ENCODE measurements around the gene DZIP1L. TPM values are rescaled to one million over a fixed set of nuclear protein-coding genes. Genes with fewer than 3 reads are reported as not detected.

The DZIP1L gene
- total RNA-seq, 1 donor from 2014 or later = 9.2 TPM

DNA sequence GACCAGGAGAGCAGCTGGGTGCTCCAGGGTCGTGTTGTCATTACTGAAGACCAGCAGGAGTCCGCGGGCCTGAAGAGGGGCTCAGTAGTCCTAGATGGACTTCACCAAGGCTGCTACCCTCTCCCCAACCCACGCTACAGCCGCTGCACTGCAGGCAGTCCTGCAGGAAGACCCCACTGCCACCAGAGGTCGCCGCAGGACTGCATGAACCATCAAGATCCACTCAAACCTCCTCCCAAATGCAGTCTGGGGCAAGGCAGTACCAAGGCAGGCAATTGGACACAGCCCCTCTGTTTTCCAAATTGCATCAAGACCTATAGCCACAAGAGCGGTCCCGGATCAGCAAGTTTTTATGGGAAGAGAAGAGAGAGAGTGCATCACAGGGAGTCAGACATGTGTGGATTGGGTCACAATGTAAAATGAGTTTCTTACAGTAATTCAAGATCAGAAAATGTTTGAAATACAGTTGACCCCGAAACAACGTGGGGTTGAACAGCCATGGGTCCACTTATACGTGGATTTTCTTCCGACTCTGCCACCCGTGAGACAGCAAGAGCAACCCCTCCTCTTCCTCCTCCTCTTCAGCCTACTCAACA is 46.7 kb downstream of the DZIP1L start:
- peak; percentile 57 for DNase-seq

DNA sequence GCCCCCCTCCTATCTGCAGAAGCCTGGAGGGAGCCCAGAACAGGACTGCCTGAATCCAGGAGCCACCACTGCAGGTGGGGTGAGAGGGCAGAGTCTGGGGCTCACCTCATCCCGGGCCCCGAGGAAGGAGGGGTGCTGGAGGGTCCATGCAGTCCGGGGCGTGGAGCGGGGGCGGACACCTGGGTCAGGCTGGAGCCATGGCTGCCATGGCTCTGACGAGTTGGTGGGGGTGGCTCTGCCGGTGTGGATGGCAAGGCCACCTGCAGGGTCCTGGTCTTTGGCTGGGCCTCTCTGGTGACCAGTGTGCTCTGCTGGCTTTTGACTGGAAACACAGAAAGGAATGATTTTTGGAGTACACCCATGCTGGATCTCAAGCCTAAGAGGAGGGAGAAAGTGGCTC is 47.4 kb downstream of the DZIP1L start:
- no peak for DNase-seq

DNA sequence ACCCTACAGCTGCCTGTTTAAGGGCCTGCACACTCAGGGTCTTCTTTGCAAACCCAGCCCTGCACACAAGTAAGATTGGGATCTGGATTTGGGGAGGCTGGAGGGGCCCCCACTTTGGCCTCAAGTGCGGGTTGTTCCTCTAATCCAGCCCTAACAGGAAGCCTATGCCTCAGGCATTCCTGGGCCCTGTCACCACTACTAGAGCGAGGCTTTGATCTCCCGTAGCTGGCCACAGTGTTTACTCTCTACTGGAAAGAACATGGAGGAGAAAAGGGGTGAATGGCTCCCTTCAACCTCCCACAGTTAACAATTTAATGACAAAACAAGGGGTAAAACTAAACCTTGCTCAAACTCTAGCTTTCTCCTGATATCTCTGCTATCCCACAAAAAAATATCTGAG is 48.4 kb downstream of the DZIP1L start:
- DNase-seq = no peak

DNA sequence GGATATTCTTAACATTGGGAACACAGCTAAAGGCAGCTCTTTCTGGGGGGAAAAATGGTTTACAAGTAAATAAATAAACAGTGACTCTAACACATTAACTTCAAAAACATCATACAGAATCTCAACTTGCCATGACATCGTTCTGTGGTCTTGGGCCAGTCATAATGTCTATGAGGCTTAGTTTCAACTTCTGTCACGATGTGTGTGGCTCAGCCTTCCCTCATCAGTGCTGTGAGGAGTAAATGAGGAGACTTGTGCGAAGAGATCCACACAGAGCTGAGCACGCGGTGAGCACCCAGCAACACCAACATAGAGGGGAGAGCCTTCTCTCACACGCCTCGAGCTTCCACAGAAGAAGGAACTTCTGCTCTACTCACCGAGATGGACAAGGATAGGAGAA is 49.0 kb downstream of the DZIP1L start:
- no peak for DNase-seq

DNA sequence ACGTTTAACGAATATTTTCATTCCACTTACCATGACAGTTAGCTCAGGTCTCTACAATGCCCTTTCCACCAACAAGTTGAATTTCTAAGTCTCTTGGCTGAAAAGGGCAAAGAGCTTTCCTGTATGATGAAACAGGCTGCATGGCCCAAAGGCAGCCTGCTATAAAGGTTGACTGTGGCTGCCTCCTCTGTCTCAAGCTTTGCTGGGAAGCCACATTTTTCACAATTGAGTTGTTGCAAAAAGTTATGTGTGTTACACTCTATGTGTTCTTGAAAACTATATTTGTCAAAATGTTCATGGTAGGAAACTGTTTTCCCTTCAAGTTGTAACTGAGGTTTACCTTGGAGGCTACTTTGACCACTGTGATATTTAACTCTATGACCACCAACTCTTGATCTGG is 49.5 kb downstream of the DZIP1L start:
- no peak for DNase-seq

DNA sequence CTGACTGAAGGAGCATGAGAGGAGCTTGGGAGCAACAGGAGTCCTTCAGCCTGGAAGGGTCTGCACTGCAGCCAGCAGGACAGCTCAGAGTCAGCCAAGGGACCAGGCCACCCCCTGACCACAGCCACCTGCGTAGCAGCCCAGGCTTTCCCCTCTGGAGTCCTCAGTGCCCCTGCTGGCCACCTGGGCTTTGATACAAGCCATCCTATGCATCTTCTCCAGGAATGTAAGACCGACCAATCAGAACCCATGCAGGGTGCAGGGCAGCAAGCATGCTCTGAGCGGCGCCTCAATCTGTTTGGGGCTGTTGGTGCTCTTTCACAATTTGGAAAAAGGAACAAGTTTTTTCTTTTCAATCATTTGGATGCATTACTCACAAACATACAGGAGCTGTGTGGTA is 52.0 kb downstream of the DZIP1L start:
- no peak for DNase-seq

DNA sequence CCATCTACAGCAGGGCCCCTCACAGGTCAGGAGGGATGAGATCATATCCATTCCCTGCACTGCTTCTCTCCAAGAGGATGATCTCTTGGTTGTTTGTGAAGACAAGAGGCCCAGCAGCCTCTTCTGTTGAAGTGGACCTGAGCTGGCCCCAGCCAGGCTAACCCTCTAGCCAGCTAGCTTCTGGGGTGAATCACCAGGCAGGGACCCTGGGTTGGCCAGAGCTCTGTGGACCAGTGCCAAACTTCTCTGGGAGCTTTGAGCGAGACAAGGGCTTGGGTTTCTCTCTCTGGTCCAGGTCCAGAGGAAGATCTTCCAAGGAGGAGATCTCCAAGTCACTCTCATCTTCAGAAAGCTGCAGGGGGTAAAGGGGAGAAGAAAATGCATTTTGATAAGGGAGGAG is 52.8 kb downstream of the DZIP1L start:
- DNase-seq = no peak

DNA sequence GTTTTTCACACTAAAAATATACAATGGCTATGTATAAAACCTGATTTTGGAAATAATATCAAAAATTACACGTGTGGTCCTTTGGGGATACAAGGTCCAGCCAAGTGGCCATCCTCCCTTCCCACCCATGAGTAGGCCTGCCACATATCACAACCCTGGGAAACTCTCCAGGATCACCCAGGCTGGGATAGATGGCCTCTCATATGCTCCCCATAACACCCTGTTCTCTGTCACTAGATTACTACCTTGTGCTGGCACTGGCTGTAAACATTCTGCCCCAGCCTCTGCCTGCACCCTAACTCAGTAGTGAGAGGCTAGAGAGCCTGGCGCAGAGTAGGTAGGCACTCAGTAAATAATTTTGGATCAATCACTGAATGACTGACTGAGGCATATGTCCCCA is 53.4 kb downstream of the DZIP1L start:
- no peak for DNase-seq

DNA sequence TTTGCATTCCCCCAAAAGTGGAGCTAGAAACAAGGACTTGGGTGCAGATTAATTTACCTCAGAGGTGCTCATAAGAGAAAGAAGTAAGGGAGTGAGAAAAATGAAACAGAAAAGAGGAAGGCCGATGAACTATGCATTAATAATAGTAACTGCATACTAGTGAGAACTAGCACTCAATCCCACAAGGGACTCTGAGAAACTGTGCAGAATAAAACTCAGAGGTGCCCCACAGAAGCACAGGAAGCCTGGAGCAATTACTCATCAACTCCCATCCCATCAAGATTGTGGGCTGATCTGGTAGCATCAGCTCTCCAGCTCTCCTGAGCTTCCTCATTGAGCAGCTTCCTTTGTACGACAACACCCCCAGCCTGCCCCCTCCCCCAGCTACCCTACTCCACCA is 54.6 kb downstream of the DZIP1L start:
- DNase-seq = no peak

DNA sequence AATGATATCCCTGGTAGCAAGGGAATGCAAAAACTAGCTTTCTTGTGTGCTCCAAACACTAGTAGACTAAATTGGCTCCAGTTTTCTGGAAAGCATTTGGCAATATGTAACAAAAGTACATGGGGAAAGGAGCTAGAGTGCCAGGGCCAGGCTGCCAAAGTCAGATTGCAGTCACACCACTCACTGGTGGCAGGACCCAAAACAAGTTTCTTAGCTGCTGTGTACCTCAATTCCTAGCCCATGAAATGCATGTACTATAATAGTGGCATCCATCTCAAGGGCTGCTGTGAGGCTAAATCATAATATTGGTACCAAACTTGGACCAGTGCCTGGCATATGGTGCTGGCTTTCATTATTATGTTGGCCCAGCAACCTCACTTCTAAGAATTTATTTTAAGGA is 56.1 kb downstream of the DZIP1L start:
- no peak for DNase-seq

DNA sequence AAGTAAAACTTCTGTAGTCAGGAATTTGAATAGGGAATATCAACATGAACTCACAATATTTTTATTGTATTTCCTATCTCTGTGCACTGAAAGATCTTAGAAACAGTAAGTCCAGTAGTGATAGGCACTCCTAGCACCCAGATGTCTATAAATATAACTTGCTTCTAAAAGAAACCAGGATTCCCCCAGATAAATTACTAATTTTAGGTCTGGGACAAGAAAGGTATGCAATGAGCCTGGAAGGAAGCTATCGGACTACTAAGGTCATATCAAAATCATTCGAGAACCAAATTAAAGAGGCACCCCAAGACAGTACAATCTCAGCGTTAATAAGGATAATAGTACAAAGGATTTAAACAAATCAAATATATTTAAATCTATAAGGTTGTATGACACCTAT is 58.0 kb downstream of the DZIP1L start:
- DNase-seq = no peak

DNA sequence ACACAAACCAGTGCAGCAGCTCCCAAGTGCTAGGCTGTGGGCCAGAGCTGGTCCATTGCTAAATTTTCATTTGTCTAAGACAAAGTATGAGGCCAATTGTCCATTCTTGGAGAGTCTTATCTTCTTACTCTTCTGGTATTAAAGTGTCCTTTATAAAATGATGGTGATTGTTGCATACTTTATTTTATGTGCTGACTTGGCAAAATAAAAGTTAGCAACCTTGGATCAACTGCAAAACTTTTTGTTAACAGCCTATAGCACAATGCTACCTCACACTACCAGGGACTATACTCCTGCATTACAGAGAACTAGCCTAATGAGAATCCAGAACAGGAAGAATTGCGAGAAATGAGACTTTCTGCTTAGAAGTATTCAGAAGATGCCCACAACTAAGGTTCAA is 61.4 kb downstream of the DZIP1L start:
- DNase-seq = no peak

DNA sequence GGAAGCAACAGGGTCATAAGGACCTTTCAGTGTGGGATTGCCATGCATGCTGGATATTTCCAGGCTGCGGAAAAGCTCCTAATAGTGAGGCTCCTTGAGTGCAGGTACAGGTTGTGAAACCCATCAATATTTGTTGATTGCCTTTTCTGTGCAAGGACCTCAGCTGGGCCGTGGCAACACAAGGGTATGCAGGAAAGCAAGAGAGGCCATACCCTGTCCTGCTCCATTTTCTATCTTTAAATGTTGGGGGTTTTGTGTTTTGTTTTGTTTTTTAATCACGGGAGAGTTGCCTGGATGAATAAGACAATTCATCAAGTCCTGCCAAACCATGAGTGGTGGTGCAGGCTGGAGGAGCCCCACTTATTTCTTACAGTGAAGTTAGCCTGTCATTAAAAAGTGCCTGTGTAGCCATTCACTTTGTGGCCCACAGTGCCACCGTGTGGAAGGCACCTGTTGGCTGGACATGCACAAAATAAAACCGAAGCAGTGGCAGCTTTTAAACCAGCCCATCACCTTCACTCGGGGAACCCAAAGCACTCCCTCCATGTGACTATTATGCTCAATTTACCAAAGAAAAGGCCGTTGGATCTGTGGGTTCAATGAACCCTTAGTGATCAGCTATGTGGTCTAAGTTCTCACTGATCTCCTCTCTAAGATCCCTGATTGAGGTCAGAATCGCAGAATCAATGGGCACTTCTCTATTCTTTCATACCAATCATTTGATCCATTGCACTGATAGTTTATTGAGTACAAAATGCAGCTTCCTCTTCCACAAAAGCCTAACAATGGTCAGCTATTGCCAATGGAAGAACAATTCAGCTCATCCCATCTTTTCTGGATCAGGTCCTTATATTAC is 63.2 kb downstream of the DZIP1L start:
- no peak for DNase-seq

DNA sequence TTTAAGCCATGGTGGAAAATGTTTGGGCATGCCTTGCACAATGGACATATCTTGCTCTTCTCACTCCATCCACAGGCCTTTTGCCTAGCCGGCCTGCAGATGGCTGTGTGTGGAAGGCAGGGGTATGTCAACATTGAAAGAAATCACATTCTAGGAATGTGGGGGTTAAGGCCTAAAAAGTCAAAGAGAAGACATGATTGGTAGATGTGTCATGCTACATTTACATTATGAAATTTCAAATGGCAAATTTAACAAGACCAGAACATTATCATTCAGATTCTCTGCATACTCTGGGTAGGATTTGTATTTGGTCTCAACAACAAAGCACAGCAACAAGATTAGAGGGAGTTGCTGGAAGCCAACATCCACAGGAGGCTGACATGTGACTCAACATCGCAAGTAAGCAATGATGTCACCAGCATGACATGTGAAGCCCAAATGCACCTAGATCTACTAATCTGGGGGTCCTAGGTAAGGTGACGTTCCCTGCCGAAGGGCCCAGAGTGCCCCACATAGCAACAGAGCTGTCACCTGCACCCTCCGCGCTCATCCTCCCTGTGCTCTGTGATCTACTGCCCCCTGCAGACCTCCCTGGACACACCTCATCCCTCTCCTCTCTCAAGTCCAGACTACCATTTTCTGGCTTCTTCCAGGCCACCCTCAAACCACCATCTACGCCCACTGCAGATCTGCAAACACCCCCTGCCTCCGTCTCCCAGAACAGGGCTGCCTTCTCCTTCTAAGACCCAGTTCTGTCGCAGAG is 66.1 kb downstream of the DZIP1L start:
- no peak for DNase-seq

DNA sequence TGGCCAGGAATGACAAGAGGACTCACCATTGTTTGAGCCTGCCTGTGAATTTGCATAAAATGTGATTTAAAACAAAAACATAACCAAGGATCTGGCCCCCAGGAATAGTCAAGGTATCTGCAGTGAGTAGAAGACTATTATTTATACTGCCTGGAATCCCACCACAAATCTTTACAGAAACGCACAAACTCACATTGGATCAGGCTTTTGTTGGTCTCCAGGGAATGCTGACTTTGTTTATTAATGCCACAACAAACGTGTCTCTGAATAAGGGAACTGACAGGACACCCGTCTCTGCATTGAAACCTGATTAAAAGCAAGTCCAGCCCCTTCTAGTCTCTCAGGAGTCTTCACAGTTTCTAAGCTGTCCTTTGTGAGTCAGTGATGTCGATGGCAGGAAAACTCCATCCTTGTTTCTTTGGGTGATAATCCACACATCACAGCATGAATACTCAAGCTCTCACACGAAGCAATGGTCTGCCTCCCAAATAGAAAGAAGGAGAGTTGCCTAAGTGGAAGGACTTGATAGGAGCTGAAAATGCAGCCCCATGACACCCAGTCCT is 67.7 kb downstream of the DZIP1L start:
- DNase-seq = no peak

DNA sequence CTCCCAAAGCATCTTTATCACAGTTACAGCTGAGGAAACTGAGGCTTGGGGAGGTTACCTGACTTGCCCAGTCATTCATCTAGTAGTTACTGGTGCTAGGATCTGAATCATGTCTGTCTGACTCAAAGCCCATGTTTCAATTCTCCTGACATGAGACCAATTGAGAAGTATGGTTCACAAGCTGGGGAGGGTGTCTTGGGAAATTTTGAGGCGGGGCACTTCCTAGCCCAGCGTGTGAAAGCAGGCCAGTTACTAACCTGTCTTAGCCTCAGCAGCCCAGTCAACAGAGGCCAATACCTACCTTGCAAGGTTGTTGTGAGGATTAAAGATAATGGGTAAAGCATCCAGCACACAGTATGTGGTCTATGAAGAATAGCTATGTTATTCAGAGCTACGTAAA is 68.5 kb downstream of the DZIP1L start:
- DNase-seq = no peak

DNA sequence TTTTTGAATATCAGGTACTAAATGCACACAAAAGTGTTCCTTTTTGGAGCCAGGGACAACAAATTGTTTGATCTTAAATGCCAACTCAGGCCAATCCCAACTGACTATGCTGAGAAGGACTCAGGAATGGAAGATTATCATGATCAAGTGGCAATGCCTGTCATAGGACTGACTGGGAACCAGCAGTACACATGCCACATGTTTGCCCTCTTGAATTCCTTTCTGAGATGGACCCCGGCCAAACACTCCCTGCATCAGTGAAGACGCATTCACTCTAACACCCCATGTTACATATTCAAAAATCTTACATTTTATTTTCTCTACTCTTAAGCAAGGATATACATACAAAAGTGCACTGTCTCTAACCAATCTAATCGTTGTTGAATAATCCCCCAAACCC is 69.3 kb downstream of the DZIP1L start:
- DNase-seq = no peak

DNA sequence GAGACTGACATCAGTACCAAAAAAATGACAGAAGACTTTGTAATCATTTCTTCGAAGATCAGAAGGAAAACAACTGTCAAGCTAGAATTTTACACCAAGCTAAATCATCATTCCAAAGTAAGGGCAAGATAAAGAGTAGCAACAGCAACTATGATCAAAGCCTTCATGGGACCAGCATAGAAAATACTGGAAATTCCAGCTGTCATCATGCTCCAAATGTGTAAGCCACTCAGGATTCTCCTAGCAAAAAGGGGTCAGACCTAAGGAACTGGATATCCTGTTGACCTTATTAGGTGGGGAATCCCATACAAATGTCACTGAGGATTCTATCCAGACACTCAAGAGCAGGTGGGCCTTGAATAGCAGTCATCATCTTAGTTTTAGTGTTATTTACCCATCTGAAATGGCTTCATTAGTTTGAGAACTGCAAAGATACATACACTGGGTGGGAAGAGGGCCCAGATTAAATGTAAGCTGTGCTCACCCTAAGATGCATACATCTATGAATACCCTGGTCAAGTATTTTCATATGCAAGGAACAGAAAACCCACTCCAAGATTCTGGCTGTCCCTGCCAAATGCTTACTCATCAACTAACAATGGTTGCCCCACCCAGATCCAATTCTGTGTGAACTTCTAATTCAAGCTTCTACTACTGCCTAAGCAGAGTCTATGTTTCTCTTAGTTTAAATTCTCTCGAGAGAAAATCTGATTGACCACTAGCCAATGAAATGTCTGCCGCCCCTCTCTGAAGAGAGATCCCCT is 72.0 kb downstream of the DZIP1L start:
- DNase-seq = no peak

DNA sequence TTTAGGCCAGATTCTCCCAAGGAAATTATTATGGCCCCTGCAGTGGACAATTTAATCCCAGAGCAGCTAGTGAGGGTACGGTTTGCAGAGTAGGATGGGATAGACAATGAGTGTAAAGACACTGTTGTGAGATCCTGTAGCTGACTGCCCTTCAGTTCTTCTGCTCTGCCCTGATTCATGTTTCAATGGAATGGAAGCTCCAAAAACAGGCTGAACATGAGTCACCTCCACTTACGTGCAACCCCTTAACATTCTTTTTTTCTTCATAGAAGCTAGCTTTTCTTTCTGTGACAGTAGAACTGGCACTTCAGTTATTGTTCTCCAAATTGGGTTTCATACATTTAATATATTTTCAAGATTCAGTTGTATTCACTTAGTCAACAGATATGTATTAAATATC is 73.4 kb downstream of the DZIP1L start:
- DNase-seq = no peak

DNA sequence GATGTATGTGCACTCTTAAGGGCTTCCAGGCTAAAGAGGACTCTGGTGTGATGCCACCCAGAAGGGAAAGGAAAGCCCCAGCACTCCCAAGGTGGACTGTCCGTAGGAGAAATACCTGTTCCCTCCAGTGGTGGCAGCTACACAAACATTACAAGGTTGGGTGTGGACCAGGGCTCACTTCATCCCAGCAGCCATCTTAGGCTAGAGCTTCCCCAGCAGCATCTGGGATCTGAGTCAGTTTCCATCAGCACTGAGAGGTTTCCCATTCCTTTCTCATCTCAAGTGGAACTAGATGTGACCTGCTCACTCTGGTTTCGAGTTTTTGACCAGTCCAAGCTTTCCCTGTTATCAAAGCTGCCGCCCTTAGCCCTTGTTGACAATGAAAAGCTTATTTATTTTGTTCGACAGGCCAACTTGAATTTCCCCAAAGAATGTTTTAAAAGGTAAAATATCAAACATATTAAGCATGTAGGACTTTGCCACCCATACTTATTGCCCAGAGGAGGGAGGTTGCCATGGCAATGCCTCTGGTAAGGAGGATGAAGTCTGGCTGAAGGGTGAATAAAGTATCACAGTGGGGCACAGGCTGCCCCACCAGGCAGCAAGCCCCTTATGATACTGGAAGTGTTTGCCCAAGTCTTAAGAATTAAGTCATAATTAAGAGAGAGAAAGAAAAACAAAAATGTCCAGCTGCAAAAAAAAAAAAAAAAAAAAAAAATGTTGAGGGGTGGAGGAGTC is 76.5 kb downstream of the DZIP1L start:
- DNase-seq = no peak

DNA sequence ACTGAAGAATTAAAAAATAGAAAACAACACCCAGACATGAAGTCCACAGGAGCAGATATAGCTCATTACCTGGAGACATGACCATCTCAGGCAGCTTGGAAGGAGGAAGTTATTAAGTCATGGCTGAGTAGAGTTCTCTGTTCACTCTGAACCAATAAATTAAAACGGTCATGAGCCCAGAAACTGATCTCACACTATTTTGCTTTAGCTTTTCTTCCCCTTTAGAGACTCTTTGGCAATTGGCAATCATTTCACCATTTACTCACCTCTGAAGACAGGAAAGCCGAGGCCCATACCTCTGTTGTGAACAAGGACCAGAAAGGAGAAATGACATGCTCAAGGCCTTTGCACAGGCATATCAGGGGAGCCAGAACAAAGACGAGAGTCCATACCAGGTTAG is 78.8 kb downstream of the DZIP1L start:
- no peak for DNase-seq

DNA sequence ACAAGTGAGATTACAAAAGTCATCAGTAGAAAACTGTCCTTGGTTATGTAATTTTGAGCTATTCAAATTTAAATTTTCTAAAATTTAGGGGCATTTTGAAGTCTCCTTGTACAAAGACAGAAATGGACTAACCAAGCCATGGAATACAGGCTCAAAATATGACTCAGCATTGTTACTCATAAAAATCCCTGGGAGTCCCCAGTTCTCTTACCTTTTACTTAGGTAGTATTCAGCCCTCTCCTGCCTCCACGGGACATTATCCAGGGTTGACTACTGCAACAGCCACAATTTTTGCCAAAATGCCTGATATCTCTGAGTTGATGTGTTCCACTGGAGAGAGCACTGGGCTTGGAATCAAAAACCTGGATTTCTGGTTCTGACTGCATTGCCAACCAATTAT is 80.5 kb downstream of the DZIP1L start:
- DNase-seq = no peak
